SK-N-SH treated with all-trans-retinoic acid at 6 μM for 48 hours (cell line): ENCODE results near the gene EEFSEC.
A peak's percentile ranks its signal among the peaks of the same experiment; 100 is the strongest.

ENCODE experiments used
- ATAC-seq: fragments of 200-7000 bp; cut with Tn5 transposase; 3 replicates; pipeline ENCODE4 v1.9.1; 2020; ENCODE audit warnings: mild to moderate bottlenecking, moderate library complexity
- ARNTL ChIP-seq: fragments of 450-650 bp; formaldehyde crosslinking; IDR thresholded peaks from 2 replicates; pipeline ENCODE4 v1.5.0; 2020; ENCODE audit warnings: low read depth, mild to moderate bottlenecking, moderate library complexity, borderline replicate concordance
- BACH2 ChIP-seq: fragments of 250-450 bp; sonication (Bioruptor Pico); IDR thresholded peaks from 2 replicates; pipeline ENCODE4 v1.9.0; 2021; ENCODE audit warnings: mild to moderate bottlenecking, borderline replicate concordance
- CSDC2 ChIP-seq: fragments of 250-450 bp; sonication (Bioruptor Pico); IDR thresholded peaks from 2 replicates; pipeline ENCODE4 v1.5.0; 2020; ENCODE audit warnings: mild to moderate bottlenecking, moderate library complexity
- ESRRG ChIP-seq: fragments of 250-450 bp; sonication (Bioruptor Pico); IDR thresholded peaks from 2 replicates; pipeline ENCODE4 v1.6.1; 2021; ENCODE audit warnings: mild to moderate bottlenecking
- GLIS3 ChIP-seq: fragments of 250-450 bp; sonication (Bioruptor Pico); IDR thresholded peaks from 2 replicates; pipeline ENCODE4 v1.5.0; 2020; ENCODE audit warnings: mild to moderate bottlenecking, moderate library complexity
- ISL1 ChIP-seq: fragments of 250-450 bp; sonication (Bioruptor Pico); IDR thresholded peaks from 2 replicates; pipeline ENCODE4 v2.1.2; 2022; ENCODE audit warnings: mild to moderate bottlenecking, moderate library complexity
- OSR1 ChIP-seq: fragments of 250-450 bp; sonication (Bioruptor Pico); IDR thresholded peaks from 2 replicates; pipeline ENCODE4 v1.8.0; 2022; ENCODE audit warnings: moderate library complexity, mild to moderate bottlenecking, inconsistent platforms
- PPARA ChIP-seq: fragments of 250-450 bp; sonication (Bioruptor Pico); IDR thresholded peaks from 2 replicates; pipeline ENCODE4 v1.5.0; 2020; ENCODE audit warnings: mild to moderate bottlenecking, borderline replicate concordance
- RARB ChIP-seq: fragments of 250-450 bp; sonication (Bioruptor Pico); IDR thresholded peaks from 2 replicates; pipeline ENCODE4 v1.8.0; 2021; ENCODE audit warnings: mild to moderate bottlenecking, moderate library complexity
- SNAI2 ChIP-seq: fragments of 250-450 bp; sonication (Bioruptor Pico); IDR thresholded peaks from 2 replicates; pipeline ENCODE4 v1.5.0; 2020; ENCODE audit warnings: mild to moderate bottlenecking, moderate library complexity
- TCF4 ChIP-seq: fragments of 250-450 bp; sonication (Bioruptor Pico); IDR thresholded peaks from 2 replicates; pipeline ENCODE4 v1.8.0; 2021; ENCODE audit warnings: mild to moderate bottlenecking, moderate library complexity, borderline replicate concordance
- TOX ChIP-seq: fragments of 250-450 bp; sonication (Bioruptor Pico); IDR thresholded peaks from 2 replicates; pipeline ENCODE4 v1.8.0; 2021; ENCODE audit warnings: mild to moderate bottlenecking, moderate library complexity, borderline replicate concordance
- ZC3H10 ChIP-seq: fragments of 250-450 bp; sonication (Bioruptor Pico); IDR thresholded peaks from 2 replicates; pipeline ENCODE4 v1.5.1; 2021; ENCODE audit warnings: mild to moderate bottlenecking, moderate library complexity
- ZFP30 ChIP-seq: fragments of 450-650 bp; formaldehyde crosslinking; IDR thresholded peaks from 2 replicates; pipeline ENCODE4 v1.5.0; 2022; ENCODE audit warnings: mild to moderate bottlenecking, moderate library complexity
- ZNF565 ChIP-seq: fragments of 450-650 bp; formaldehyde crosslinking; conservative IDR thresholded peaks from 2 replicates; pipeline ENCODE4 v1.5.0; 2020; ENCODE audit warnings: low read depth, mild to moderate bottlenecking, moderate library complexity
- ZNF8 ChIP-seq: fragments of 450-650 bp; formaldehyde crosslinking; IDR thresholded peaks from 2 replicates; pipeline ENCODE4 v1.5.0; 2020; ENCODE audit warnings: mild to moderate bottlenecking, moderate library complexity
- TF ChIP-seq, protein P1 (sequence below): fragments of 250-450 bp; sonication (Bioruptor Pico); IDR thresholded peaks from 2 replicates; pipeline ENCODE4 v1.8.0; 2021; ENCODE audit warnings: low read depth, mild to moderate bottlenecking, moderate library complexity, borderline replicate concordance
- TF ChIP-seq, protein P2 (sequence below): fragments of 250-450 bp; sonication (Bioruptor Pico); IDR thresholded peaks from 2 replicates; pipeline ENCODE4 v1.5.1; 2021; ENCODE audit warnings: mild to moderate bottlenecking, moderate library complexity
- TF ChIP-seq, protein P3 (sequence below): fragments of 250-450 bp; sonication (Bioruptor Pico); IDR thresholded peaks from 2 replicates; pipeline ENCODE4 v1.5.0; 2020; ENCODE audit warnings: mild to moderate bottlenecking, moderate library complexity
- TF ChIP-seq, protein P4 (sequence below): fragments of 250-450 bp; sonication (Bioruptor Pico); IDR thresholded peaks from 2 replicates; pipeline ENCODE4 v1.8.0; 2020; ENCODE audit warnings: mild to moderate bottlenecking, moderate library complexity, borderline replicate concordance
- TF ChIP-seq, protein P5 (sequence below): fragments of 250-450 bp; sonication (Bioruptor Pico); IDR thresholded peaks from 2 replicates; pipeline ENCODE4 v1.5.1; 2020; ENCODE audit warnings: low read depth, mild to moderate bottlenecking, moderate library complexity

EEFSEC gene

DNA sequence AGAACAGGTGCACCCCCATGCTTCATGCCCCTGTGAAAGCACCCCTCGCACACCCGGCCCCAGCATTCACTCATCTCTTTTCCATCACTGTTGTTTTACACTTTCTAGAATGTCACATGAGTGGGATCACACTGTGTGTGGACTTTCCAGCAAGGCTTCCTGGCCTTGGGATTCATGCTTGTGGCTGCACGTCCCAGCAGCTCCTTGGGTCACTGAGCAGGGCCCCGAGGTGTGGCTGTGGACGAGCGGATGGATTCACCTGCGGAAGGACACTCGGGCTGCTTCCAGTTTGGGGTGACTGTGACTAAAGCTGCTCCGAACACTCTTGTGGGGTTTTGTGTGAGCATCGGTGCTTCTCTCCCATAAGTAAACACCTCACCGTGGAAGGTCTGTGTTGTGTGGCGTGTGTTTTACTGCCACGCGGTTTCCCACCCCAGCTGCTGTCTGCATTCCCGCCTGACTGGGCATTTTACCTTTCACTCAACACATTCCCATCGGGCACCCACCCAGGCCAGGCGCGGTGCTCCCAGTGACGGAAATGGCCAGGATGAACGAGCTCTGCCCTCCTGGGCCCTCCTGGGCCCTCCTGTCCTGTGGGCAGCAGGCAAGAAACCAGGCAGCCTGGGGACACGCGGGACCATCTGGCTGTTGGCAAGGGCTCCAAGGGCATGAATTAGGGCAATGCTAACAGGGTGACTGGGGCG lies 272.0 kb downstream of the EEFSEC start (continued):
- TF ChIP-seq, protein P1, sequence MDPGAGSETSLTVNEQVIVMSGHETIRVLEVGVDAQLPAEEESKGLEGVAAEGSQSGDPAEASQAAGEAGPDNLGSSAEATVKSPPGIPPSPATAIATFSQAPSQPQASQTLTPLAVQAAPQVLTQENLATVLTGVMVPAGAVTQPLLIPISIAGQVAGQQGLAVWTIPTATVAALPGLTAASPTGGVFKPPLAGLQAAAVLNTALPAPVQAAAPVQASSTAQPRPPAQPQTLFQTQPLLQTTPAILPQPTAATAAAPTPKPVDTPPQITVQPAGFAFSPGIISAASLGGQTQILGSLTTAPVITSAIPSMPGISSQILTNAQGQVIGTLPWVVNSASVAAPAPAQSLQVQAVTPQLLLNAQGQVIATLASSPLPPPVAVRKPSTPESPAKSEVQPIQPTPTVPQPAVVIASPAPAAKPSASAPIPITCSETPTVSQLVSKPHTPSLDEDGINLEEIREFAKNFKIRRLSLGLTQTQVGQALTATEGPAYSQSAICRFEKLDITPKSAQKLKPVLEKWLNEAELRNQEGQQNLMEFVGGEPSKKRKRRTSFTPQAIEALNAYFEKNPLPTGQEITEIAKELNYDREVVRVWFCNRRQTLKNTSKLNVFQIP (CRISPR knock-in tag) = no peak
- TF ChIP-seq CSDC2 (CRISPR knock-in tag) = no peak

DNA sequence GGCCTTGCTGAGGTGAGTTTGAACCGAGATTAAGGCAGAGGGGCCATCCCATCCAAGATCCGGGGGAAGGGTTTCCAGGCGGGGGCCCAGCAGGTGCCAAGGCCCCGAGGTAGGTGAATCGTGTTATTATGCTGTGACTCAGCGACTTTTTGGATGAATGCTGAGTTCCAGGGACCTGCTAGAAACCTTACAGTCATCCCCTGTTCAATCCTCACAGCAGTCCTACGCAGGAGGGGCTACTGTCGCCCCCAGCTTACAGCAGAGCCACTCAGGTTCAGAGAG lies 272.5 kb downstream of the EEFSEC start:
- ATAC-seq = no peak

DNA sequence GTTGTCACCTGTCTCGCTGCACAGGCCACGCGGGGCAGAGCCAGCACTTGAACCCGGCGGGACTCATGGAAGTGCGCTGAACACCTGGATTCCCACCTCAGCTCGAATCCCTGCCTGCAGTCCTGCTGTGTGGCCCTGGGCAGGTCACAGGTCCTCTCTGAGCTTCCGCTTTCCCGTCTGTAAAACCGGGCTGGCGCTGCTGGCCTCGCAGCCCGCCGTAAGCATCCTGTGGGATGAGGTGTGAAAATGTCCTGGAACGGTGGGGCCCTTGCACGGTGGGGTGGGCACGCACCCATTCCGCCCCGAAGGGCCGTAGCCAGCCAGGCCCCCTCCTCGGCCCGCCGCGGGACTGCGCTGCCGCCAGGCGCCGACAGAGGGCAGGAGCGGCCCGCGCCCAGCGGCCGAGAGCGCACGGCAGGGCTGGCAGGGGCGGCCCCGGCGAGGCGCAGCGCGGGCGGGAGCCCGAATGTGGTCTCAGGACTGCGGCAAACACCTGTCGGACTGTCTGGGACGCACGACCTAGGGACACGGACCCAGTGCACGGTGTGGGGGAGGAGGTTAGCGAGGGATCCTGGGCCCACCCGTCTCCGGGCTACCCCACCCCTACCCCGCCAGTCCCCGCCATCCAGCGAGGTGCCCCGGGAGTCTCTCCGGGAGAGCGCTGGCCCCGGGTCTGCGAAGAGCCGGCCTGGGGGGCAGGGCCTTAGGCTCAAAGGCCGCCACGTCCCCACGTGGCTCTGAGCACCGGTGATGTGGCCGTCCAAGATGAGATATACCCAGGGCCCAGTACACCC lies 273.0 kb downstream of the EEFSEC start:
- TF ChIP-seq CSDC2 (CRISPR knock-in tag) = no peak
- TF ChIP-seq ZC3H10 (CRISPR knock-in tag) = no peak
- no peak for TF ChIP-seq ARNTL
- TF ChIP-seq ZNF8 (CRISPR knock-in tag) = no peak
- TF ChIP-seq ZNF565 = no peak
- no peak for TF ChIP-seq SNAI2 (CRISPR knock-in tag)
- TF ChIP-seq, protein P1 (CRISPR knock-in tag) = no peak
- TF ChIP-seq RARB = no peak
- TF ChIP-seq BACH2 = no peak
- TF ChIP-seq TOX = no peak
- TF ChIP-seq PPARA (CRISPR knock-in tag) = no peak
- TF ChIP-seq GLIS3 (CRISPR knock-in tag) = no peak
- no peak for TF ChIP-seq ESRRG (CRISPR knock-in tag)
- peak; percentile 90 for ATAC-seq

More for the DNA sequence above, 272.5 kb downstream of the EEFSEC start:
- TF ChIP-seq TOX = no peak
- TF ChIP-seq, protein P2, sequence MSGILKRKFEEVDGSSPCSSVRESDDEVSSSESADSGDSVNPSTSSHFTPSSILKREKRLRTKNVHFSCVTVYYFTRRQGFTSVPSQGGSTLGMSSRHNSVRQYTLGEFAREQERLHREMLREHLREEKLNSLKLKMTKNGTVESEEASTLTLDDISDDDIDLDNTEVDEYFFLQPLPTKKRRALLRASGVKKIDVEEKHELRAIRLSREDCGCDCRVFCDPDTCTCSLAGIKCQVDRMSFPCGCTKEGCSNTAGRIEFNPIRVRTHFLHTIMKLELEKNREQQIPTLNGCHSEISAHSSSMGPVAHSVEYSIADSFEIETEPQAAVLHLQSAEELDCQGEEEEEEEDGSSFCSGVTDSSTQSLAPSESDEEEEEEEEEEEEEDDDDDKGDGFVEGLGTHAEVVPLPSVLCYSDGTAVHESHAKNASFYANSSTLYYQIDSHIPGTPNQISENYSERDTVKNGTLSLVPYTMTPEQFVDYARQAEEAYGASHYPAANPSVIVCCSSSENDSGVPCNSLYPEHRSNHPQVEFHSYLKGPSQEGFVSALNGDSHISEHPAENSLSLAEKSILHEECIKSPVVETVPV (CRISPR knock-in tag) = no peak
- TF ChIP-seq ISL1 = no peak
- TF ChIP-seq BACH2 = no peak
- TF ChIP-seq SNAI2 (CRISPR knock-in tag) = no peak
- no peak for TF ChIP-seq ESRRG (CRISPR knock-in tag)

DNA sequence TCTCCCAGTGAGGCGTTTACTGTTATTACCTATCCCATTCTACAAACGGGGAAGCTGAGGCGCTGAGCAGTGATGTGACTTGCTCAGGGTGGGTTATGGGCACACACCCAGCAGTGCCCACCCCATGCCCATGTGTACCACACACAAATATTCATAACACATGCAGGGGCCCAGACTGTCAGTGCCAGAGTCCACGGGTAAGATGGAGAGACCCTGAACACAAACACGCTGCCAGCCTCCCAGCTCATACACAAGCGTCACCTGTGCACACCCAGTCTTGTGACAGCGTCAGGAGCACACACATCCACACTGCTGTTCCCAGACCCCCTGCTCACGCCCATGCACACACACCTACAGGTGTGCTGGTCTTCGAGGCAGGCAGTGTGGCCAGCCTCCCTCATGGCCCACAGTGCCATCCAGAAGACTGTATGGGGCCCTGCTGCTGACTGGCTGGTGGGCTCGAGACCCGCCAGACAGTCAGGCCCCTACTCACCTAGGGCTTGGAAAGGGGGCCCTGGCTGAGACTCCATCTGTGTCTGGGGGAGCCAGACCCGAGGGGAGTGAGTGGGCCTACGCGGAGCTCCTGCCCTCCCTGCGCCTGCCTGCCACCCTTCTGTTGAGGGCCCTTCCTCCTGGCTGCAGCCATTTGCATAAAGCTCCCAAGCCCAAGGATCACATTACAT lies 274.0 kb downstream of the EEFSEC start:
- no peak for ATAC-seq
- TF ChIP-seq ZC3H10 (CRISPR knock-in tag) (no peak), ZFP30 (CRISPR knock-in tag) (no peak), ZNF8 (CRISPR knock-in tag) (no peak), BACH2 (no peak), CSDC2 (CRISPR knock-in tag) (no peak), ESRRG (CRISPR knock-in tag) (no peak), TOX (no peak), GLIS3 (CRISPR knock-in tag) (no peak), ISL1 (no peak), OSR1 (CRISPR knock-in tag) (no peak), ZNF565 (no peak), TCF4 (no peak)
- TF ChIP-seq, protein P3, sequence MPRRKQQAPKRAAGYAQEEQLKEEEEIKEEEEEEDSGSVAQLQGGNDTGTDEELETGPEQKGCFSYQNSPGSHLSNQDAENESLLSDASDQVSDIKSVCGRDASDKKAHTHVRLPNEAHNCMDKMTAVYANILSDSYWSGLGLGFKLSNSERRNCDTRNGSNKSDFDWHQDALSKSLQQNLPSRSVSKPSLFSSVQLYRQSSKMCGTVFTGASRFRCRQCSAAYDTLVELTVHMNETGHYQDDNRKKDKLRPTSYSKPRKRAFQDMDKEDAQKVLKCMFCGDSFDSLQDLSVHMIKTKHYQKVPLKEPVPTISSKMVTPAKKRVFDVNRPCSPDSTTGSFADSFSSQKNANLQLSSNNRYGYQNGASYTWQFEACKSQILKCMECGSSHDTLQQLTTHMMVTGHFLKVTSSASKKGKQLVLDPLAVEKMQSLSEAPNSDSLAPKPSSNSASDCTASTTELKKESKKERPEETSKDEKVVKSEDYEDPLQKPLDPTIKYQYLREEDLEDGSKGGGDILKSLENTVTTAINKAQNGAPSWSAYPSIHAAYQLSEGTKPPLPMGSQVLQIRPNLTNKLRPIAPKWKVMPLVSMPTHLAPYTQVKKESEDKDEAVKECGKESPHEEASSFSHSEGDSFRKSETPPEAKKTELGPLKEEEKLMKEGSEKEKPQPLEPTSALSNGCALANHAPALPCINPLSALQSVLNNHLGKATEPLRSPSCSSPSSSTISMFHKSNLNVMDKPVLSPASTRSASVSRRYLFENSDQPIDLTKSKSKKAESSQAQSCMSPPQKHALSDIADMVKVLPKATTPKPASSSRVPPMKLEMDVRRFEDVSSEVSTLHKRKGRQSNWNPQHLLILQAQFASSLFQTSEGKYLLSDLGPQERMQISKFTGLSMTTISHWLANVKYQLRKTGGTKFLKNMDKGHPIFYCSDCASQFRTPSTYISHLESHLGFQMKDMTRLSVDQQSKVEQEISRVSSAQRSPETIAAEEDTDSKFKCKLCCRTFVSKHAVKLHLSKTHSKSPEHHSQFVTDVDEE (CRISPR knock-in tag) = no peak
- TF ChIP-seq, protein P4, sequence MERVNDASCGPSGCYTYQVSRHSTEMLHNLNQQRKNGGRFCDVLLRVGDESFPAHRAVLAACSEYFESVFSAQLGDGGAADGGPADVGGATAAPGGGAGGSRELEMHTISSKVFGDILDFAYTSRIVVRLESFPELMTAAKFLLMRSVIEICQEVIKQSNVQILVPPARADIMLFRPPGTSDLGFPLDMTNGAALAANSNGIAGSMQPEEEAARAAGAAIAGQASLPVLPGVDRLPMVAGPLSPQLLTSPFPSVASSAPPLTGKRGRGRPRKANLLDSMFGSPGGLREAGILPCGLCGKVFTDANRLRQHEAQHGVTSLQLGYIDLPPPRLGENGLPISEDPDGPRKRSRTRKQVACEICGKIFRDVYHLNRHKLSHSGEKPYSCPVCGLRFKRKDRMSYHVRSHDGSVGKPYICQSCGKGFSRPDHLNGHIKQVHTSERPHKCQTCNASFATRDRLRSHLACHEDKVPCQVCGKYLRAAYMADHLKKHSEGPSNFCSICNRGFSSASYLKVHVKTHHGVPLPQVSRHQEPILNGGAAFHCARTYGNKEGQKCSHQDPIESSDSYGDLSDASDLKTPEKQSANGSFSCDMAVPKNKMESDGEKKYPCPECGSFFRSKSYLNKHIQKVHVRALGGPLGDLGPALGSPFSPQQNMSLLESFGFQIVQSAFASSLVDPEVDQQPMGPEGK = no peak
- TF ChIP-seq, protein P5, sequence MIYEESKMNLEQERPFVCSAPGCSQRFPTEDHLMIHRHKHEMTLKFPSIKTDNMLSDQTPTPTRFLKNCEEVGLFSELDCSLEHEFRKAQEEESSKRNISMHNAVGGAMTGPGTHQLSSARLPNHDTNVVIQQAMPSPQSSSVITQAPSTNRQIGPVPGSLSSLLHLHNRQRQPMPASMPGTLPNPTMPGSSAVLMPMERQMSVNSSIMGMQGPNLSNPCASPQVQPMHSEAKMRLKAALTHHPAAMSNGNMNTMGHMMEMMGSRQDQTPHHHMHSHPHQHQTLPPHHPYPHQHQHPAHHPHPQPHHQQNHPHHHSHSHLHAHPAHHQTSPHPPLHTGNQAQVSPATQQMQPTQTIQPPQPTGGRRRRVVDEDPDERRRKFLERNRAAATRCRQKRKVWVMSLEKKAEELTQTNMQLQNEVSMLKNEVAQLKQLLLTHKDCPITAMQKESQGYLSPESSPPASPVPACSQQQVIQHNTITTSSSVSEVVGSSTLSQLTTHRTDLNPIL (CRISPR knock-in tag) = no peak
- TF ChIP-seq, protein P1 (CRISPR knock-in tag) = no peak
